WTC11 (cell line): ENCODE data around the gene ANKRD65. TPM values are rescaled to one million over a fixed set of nuclear protein-coding genes. Genes with fewer than 3 reads are reported as not detected.

ENCODE experiments used
- ATAC-seq: fragments of 200-7000 bp; cut with Tn5 transposase; 2 replicates; pipeline ENCODE4 v1.10.0; 2021; ENCODE audit warnings: mild to moderate bottlenecking, moderate library complexity
- CTCF ChIA-PET: fragments of 300-600 bp; sonication (Branson Sonifier 250); formaldehyde crosslinking; loops from one replicate; lab custom pipeline; 2021; ENCODE audit warnings: antibody characterized with exemption; lab: Charles Lee
- POLR2A ChIA-PET: fragments of 350-600 bp; sonication (Branson Sonifier 250); formaldehyde crosslinking; loops from one replicate; lab custom pipeline; 2021; ENCODE audit warnings: antibody characterized with exemption; lab: Charles Lee
- DNase-seq: peaks from one replicate; pipeline ENCODE4 v3.0.0; 2021; ENCODE audit warnings: low spot score
- H3K27ac Mint-ChIP-seq: 2 replicates; pipeline ENCODE4 v1.8.0; 2021; ENCODE audit warnings: mixed read lengths
- H3K27me3 Mint-ChIP-seq: 2 replicates; pipeline ENCODE4 v1.8.0; 2021; ENCODE audit warnings: low read depth, mild to moderate bottlenecking, moderate library complexity, mixed read lengths
- H3K36me3 Mint-ChIP-seq: 2 replicates; pipeline ENCODE4 v1.8.0; 2021; ENCODE audit warnings: mixed read lengths
- H3K4me1 Mint-ChIP-seq: 2 replicates; pipeline ENCODE4 v1.8.0; 2022; ENCODE audit warnings: mixed read lengths
- H3K4me3 Mint-ChIP-seq: 2 replicates; pipeline ENCODE4 v1.8.0; 2021; ENCODE audit warnings: mild to moderate bottlenecking, moderate library complexity, mixed read lengths
- H3K9me3 Mint-ChIP-seq: 2 replicates; pipeline ENCODE4 v1.8.0; 2021; ENCODE audit warnings: mixed read lengths
- CREB1 ChIP-seq: sonication (generic); formaldehyde crosslinking; IDR thresholded peaks from 2 replicates; pipeline ENCODE4 v1.8.0; 2023; ENCODE audit warnings: mild to moderate bottlenecking, missing genetic modification reagents
- CTCF ChIP-seq: fragments of 200-600 bp; IDR thresholded peaks from 2 replicates; pipeline ENCODE4 v1.8.0; 2022; ENCODE audit warnings: antibody characterized with exemption
- ELF4 ChIP-seq: sonication (generic); formaldehyde crosslinking; IDR thresholded peaks from 2 replicates; pipeline ENCODE4 v1.8.1; 2022; ENCODE audit warnings: low read depth, mild to moderate bottlenecking, moderate library complexity, missing genetic modification reagents
- FOXK1 ChIP-seq: sonication (generic); formaldehyde crosslinking; IDR thresholded peaks from 2 replicates; pipeline ENCODE4 v1.8.0; 2022; ENCODE audit warnings: mild to moderate bottlenecking, moderate library complexity, missing genetic modification reagents
- GTF2I ChIP-seq: fragments of 250-450 bp; sonication (Bioruptor Pico); conservative IDR thresholded peaks from 2 replicates; pipeline ENCODE4 v1.4.0; 2021; ENCODE audit warnings: mild to moderate bottlenecking
- HMGXB4 ChIP-seq: sonication (generic); formaldehyde crosslinking; IDR thresholded peaks from 2 replicates; pipeline ENCODE4 v1.8.1; 2023; ENCODE audit warnings: mild to moderate bottlenecking, moderate library complexity, missing genetic modification reagents
- MAX ChIP-seq: sonication (generic); formaldehyde crosslinking; IDR thresholded peaks from 2 replicates; pipeline ENCODE4 v1.8.0; 2022; ENCODE audit warnings: mild to moderate bottlenecking, missing genetic modification reagents
- NR3C1 ChIP-seq: sonication (generic); formaldehyde crosslinking; conservative IDR thresholded peaks from 2 replicates; pipeline ENCODE4 v1.8.1; 2023; ENCODE audit warnings: low read depth, mild to moderate bottlenecking, missing genetic modification reagents
- USF1 ChIP-seq: sonication (generic); formaldehyde crosslinking; IDR thresholded peaks from 2 replicates; pipeline ENCODE4 v1.8.0; 2022; ENCODE audit warnings: mild to moderate bottlenecking, missing genetic modification reagents
- ZNF396 ChIP-seq: fragments of 250-450 bp; sonication (Bioruptor Pico); IDR thresholded peaks from 2 replicates; pipeline ENCODE4 v1.8.0; 2021; ENCODE audit warnings: mild to moderate bottlenecking, moderate library complexity, borderline replicate concordance
- total RNA-seq: library from RNA; stranded (reverse); gene quantifications from 3 replicates; pipeline ENCODE4 v1.2.3, GENCODE V29; 2021
- TF ChIP-seq, protein P1 (sequence below): fragments of 250-450 bp; sonication (Bioruptor Pico); IDR thresholded peaks from 2 replicates; pipeline ENCODE4 v1.9.0; 2021; ENCODE audit warnings: moderate library complexity, mild to moderate bottlenecking, inconsistent platforms, borderline replicate concordance
- TF ChIP-seq, protein P2 (sequence below): sonication (generic); formaldehyde crosslinking; IDR thresholded peaks from 2 replicates; pipeline ENCODE4 v1.8.1; 2022; ENCODE audit warnings: low read depth, missing genetic modification reagents, borderline replicate concordance
- TF ChIP-seq, protein P3 (sequence below): fragments of 250-450 bp; sonication (Bioruptor Pico); IDR thresholded peaks from 2 replicates; pipeline ENCODE4 v1.8.0; 2021; ENCODE audit warnings: mild to moderate bottlenecking
- TF ChIP-seq, protein P4 (sequence below): sonication (generic); formaldehyde crosslinking; IDR thresholded peaks from 2 replicates; pipeline ENCODE4 v1.8.0; 2023; ENCODE audit warnings: missing genetic modification reagents

The ANKRD65 gene
- total RNA-seq, 1 experiment from 2014 or later, result 1.9 TPM

DNA sequence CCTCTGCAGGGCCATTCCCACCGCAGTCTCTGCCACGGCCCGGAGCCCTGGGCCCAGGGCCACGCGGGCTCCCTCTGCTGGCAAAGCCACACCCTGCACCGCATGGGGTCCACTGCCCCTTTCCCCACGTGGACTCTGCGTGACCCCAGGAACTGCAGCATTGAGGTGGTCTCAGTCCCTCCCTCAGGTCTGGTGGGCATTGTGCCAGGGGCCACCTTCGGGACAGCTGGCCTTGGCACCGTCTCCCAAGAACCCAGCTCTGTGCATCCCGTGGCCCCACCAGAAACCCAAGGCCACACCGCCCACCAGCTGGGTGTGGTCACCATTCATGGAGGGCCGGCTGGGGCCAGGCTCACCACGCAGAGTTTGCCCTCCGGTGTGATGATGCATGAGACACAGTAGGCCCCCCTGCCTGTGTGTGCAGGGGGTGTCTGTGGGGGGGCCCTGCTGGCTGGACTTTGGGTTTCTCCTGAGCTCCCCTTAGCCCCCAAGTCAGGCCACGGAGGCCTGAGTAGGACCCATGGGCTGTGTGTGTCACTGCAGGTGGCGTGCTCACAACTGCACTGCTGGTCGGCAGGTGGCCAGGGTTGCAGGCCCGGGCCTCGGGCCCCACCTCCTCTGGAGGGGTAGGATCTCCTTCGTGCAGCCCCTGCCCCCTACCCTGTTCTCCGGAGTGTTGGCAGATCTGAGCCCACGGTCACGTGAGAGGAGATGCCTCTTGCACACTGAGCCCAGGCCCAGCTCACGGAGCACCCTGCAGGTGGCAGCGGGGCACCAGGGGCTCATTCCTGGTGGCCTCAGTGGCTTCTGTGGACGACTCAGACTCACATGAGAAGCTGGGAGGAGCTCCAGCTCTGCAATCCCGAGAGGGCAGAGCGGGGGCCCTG, 20.2 kb upstream of the ANKRD65 start (continued):
- TF ChIP-seq, protein P1, sequence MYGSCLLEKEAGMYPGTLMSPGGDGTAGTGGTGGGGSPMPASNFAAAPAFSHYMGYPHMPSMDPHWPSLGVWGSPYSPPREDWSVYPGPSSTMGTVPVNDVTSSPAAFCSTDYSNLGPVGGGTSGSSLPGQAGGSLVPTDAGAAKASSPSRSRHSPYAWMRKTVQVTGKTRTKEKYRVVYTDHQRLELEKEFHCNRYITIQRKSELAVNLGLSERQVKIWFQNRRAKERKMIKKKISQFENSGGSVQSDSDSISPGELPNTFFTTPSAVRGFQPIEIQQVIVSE (CRISPR knock-in tag), result no peak

- ChIA-PET POLR2A (interaction anchor here (1.1 kb wide), 1 partner anchor 8 kb away, joined by 5 read pairs; no protein-coding TSS in a partner anchor), CTCF (interaction anchor here (0.7 to 1.9 kb wide), 13 partner anchors 8 to 93 kb away, joined by 3 to 11 read pairs (median 4); partner anchors contain the start of genes CCNL2 and MRPL20)
- Mint-ChIP-seq H3K9me3 (no peaks in the 10 kb centered on the region), H3K27ac (peak overlapping the region; percentile 41; the same call in 1 of the 2 replicates), H3K27me3 (peaks cover 4% of the 10 kb centered on the region), H3K36me3 (no peaks in the 10 kb centered on the region), H3K4me1 (peaks cover 6% of the 10 kb centered on the region; the same call in 1 of the 2 replicates), H3K4me3 (no peak overlapping the region)
- DNase-seq (no peak), ATAC-seq (no peak)
- TF ChIP-seq, protein P2, sequence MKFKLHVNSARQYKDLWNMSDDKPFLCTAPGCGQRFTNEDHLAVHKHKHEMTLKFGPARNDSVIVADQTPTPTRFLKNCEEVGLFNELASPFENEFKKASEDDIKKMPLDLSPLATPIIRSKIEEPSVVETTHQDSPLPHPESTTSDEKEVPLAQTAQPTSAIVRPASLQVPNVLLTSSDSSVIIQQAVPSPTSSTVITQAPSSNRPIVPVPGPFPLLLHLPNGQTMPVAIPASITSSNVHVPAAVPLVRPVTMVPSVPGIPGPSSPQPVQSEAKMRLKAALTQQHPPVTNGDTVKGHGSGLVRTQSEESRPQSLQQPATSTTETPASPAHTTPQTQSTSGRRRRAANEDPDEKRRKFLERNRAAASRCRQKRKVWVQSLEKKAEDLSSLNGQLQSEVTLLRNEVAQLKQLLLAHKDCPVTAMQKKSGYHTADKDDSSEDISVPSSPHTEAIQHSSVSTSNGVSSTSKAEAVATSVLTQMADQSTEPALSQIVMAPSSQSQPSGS, result no peak
- no peak for TF ChIP-seq CTCF
- TF ChIP-seq, protein P1 (CRISPR knock-in tag), result no peak
- TF ChIP-seq ZNF396 (CRISPR knock-in tag), result no peak
- TF ChIP-seq MAX, result no peak
- TF ChIP-seq FOXK1, result no peak
- TF ChIP-seq CREB1 (CRISPR knock-in tag), result no peak
- TF ChIP-seq ELF4 (CRISPR knock-in tag), result no peak
- no peak for TF ChIP-seq GTF2I (CRISPR knock-in tag)
- no peak for TF ChIP-seq USF1 (CRISPR knock-in tag)
- TF ChIP-seq, protein P3, sequence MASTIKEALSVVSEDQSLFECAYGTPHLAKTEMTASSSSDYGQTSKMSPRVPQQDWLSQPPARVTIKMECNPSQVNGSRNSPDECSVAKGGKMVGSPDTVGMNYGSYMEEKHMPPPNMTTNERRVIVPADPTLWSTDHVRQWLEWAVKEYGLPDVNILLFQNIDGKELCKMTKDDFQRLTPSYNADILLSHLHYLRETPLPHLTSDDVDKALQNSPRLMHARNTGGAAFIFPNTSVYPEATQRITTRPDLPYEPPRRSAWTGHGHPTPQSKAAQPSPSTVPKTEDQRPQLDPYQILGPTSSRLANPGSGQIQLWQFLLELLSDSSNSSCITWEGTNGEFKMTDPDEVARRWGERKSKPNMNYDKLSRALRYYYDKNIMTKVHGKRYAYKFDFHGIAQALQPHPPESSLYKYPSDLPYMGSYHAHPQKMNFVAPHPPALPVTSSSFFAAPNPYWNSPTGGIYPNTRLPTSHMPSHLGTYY (CRISPR knock-in tag), result no peak
- no peak for TF ChIP-seq NR3C1 (CRISPR knock-in tag)
- TF ChIP-seq, protein P4, sequence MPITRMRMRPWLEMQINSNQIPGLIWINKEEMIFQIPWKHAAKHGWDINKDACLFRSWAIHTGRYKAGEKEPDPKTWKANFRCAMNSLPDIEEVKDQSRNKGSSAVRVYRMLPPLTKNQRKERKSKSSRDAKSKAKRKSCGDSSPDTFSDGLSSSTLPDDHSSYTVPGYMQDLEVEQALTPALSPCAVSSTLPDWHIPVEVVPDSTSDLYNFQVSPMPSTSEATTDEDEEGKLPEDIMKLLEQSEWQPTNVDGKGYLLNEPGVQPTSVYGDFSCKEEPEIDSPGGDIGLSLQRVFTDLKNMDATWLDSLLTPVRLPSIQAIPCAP (CRISPR knock-in tag), result no peak
- TF ChIP-seq HMGXB4, result no peak
Measured at GRCh38 chr1:1440262-1441001, 19.4 kb upstream of the ANKRD65 start.
